ENCODE data around the gene CALN1.

GRCh38 chr7:71787513-71787912, 624.6 kb downstream of the CALN1 start:
- TF ChIP-seq POLR2A (IDR thresholded peaks at IDR 0.05) (no peak), CTCF (IDR thresholded peaks at IDR 0.05) (no peak), POLR2AphosphoS5 (IDR thresholded peaks at IDR 0.05) (no peak)

Measured in gastroesophageal sphincter (tissue), 3 donors.